ENCODE data around the gene CCSAP.
"Not testable (repeated sequence)": the region's sequence is repeated elsewhere in the genome, so short reads cannot be mapped to it uniquely, and the experiment has no call there.

CCSAP gene

DNA sequence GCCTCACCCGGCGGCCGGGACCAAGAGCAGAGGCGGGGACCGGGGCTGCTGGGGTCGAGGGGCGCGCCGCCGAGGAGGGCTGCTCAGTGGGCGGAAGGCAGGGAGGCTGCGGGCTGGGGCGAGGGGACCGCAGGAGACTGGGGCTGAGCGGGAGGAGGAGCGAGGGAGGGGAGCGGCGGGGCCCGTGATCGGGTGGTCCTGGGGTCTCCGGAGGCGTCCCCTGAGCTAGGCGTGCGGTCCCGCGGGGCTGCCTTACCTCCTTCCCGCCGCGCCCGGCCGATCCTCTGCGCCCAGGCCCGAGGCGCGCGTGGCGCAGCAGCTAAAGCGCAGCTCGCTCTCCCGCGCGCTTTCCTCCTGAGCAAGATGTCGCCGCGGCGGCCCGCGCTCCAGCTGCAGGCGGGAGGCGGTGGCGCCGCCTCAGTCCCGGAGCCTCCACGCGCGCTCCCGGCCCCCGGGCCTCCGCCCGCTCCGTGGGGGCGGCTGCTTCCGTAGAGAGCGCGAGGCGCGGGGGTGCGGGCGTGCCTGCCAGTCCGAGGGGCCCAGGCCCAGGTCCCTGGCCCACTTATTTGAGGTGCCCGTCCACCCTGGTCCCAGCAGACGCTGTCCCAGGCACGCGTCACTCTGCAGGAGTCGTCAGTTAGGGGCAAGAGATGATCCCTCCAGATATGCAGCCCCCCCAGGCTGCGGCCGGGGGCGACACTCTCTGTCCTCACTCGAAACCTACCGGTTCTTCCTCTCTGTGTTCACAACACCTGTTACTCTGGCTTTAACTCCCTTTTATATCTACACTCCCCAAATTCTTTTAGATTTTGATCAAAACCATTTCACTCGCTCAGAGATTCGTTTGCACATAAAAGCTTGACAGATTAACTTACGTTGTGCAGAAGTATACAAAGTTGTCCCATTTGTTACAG lies at the start of gene CCSAP:
Gene CCSAP, minus strand, starts transcription at position 392 of the 914 bp plus-strand sequence. CDS start 582 bp downstream, outside the sequence.
- peak; percentile 76 for DNase-seq

- no peak for DNase-seq
Observed at GRCh38 chr1:229390130-229390529, 47.3 kb upstream of the CCSAP start.

- no peak for DNase-seq
Observed at GRCh38 chr1:229388897-229389580, 46.2 kb upstream of the CCSAP start.

GRCh38 chr1:229385853-229386456 lies 43.1 kb upstream of the CCSAP start:
- no peak for DNase-seq

- no peak for DNase-seq
Observed at GRCh38 chr1:229384822-229385221, 42.0 kb upstream of the CCSAP start.

DNA sequence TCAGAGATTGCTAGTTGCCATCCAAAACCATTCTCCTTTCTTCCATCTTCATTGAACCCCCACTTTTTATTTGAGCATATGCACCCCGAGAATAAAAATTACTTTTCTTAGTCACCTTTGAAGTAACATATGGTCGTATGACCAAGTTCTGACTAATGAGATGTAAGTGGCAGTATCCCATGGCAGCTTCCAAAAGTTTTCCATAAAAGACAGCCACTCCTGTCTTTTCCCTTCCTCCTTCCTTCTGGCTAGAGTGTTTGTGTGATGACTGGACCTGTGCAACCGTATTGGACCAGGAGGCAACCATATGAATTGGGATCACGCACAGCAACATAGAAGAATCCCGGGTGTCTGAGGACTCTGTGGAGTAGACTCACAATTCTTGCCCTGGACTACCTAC lies 41.1 kb upstream of the CCSAP start:
- DNase-seq: no peak

DNA sequence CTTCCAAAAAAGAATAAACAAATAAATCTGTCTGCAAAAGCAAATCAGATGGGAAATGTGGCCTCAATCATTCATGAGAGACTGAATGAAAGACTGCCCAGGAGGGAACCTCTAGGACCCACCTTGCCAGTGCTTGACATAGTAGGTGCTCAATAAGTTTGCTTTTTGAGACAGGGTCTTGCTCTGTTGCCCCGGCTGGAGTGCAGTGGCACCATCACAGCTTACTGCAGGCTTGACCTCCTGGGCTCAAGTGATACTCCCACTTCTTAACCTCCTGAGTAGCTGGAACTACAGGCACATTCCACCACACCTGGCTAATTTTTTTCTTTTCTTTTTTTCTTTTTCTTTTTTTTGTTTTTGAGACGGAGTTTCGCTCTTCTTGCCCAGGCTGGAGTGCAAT lies 40.3 kb upstream of the CCSAP start:
- DNase-seq: no peak

DNA sequence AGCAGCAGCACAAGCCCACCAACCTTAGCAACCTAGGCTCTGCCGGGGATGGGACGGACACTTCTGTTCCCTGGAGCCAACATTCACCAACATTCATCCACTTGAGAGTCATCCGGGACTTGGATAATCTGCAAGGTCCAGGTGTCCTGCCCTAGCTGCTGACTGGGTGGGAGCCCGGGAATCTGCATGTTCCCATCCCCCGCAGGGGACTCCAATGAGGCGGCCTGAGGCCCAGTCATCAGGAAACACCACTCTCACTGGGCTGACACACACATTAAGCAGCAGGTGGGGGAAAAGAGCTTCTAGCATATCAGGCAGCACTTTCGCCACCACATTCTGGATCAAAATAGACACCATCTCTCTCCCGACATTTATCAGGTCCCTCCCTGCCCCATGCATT lies 38.4 kb upstream of the CCSAP start:
- no peak for DNase-seq

DNA sequence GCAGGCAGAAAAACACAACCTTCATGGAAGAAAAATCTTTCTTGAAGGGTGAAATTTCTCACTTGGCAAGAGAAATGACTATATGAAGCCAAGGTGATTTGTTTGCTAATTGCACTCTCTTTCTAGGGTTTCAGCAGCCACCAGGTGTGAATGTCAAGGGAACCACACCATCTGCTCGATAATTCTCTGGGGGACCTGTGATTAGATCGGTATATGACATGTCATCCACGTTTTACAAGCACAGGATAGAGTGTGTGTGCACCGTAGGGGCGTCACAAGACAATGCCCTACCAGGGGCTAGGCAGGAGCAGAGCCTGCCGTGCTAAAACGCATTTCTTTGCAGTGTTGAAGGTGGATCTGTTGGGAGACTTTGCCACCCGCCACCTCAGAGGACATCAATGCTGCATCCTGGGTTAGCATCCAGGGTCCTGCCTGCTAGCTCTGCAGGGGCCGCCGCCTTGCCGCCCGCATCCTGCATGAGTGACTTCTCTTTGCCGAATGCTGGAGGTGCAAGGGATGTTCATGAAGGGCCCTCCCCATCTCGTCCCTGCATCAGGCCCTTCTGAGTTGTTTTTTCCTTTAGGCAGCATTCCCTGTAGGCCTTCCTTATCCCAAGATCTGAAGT lies 37.8 kb upstream of the CCSAP start:
- DNase-seq: no peak

DNA sequence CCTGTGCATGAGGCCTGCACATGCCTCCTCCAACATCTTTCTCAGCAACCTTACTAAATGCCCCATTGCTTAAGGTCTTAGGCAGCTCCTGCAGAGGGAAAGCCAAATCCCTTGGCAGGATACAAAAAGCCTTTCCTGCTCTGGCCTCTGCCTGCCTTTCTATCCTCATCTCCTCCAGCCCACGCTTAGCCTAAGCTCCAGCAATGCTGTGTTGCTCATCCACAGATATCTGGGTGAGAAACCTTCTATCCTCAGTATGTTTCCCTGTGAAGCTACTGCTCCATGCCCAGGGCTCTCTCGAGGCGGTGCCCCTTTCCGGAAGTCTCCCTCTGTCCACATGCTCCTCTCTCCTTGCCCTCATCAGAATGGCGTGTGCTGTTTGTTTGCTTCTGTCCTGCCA lies 37.0 kb upstream of the CCSAP start:
- DNase-seq: no peak

DNA sequence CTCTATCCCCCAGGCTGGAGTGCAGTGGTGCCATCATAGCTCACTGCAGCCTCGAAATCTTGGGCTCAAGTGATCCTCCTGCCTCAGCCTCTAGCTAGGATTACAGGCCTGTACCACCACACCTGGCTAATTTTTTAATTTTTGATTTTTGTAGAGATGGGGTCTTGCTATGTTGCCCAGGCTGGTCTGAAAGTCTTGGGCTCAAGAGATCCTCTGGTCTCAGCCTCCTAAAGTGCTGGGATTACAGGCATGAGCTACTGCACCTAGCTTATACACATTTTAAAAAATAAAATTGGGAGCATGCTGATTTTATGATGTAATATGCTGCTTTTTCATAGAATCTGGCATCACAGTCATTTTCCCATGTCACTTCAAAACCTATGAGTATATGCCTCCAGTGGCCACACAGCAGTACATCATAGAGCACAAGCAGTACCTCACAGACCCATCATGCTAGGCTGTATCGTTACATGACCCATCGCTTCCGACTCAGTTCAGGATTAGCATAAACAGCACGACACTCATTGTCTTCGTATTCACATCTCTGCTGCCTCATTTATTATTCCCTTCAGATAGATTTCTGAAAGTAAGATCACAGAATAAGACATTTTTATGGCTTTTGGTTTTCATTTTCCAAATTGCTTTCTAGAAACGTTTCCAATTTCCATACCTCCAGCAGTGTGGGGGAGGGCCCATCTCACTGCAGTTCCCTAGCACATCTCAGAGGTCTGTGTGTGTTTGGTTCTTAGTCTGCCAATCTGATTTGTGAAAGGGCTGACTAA lies 35.9 kb upstream of the CCSAP start:
- DNase-seq: no peak

DNA sequence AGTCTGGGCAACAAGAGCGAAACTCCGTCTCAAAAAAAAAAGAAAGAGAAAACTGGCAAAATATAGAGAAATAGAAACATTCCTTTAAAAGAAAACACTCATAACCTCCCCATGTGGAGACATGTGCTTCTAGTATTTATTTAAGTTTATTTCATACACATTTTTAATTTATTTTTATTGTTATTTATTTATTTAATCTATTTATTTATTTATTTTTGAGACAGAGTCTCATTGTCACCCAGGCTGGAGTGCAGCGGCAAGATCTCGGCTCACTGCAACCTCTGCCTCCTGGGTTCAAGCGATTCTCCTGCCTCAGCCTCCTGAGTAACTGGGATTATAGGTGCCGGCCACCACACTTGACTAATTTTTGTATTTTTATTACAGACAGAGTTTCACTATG lies 35.2 kb upstream of the CCSAP start:
- not testable (repeated sequence) for DNase-seq

DNA sequence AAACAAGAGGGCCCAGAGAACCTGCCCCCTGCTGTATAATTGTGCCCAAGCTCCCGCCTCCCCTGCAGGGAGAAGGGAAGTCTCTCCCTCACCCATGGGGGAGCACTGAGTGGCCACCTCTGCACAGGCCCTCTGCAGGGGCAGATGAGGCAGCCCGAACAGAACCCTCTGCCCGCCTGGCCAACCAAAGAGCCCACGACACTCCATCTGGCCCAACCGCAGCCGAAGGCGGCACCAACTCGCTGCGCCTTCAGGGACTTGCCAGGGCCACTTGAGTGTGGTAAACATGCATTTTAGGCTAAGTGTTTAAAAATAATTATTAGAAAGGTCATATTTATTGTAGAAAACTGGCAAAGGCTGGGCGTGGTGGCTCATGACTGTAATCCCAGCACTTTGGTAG lies 34.6 kb upstream of the CCSAP start:
- no peak for DNase-seq

- no peak for DNase-seq
Observed at GRCh38 chr1:229376521-229376920, 33.7 kb upstream of the CCSAP start.

GRCh38 chr1:229374485-229374884 lies 31.6 kb upstream of the CCSAP start:
- DNase-seq: no peak

DNA sequence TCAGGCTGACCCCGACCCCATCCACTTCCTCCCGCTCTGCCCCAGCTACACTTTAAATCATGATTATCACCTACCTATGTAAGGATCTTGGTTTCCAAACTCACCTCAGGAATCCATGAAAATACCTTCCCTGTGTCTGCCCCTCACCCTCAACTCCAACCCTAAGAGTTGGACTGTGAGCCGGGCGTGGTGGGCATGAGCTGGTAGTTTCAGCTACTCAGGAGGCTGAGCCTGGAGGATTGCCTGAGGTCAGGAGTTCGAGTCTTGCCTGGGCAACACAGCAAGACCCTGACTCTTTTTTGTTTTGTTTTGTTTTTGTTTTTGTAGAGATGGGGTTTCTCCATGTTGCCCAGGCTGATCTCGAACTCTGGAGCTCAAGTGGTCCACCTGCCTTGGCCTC lies 30.5 kb upstream of the CCSAP start:
- no peak for DNase-seq

DNA sequence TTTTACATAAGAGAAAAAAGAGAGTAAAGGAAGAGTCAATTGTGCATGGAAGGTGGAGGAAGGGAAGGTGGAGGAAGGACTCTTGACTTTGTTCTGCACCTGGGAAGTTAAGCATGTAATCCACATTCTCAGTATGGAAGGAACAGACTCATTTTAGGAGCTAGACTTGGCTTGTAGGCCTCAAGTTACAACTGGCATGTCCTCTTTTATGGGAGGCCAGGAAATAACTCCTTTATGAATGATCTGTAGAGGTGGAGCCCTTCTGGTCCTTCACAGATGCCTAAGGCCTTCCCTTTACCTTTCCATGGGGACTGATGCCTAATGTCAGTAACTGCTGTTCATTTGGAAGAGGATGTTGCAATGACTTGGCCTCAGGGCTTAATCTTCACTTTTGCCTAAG lies 29.4 kb upstream of the CCSAP start:
- no peak for DNase-seq

- no peak for DNase-seq
Observed at GRCh38 chr1:229371624-229372023, 28.8 kb upstream of the CCSAP start.

DNA sequence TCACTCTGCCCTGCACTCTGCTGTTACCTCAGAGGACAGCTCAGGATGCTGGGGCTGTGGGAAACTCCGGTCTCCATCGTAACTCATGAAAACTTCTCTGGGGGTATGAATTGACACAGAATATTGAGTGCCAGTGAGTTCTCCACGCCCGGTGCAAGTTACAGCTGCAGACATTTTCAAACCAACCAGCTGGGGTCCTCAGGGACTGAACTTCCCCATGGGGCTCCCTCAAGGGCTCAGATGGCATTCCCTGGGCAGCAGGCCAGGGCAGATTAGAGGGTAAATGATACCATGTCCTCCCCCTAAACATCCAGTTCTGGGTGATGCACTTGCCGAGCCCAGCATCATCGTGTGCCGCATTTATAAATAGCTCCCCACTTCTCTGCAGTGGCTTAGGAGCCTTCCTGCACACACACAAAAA lies 27.8 kb upstream of the CCSAP start:
- peak; percentile 17 for DNase-seq

DNA sequence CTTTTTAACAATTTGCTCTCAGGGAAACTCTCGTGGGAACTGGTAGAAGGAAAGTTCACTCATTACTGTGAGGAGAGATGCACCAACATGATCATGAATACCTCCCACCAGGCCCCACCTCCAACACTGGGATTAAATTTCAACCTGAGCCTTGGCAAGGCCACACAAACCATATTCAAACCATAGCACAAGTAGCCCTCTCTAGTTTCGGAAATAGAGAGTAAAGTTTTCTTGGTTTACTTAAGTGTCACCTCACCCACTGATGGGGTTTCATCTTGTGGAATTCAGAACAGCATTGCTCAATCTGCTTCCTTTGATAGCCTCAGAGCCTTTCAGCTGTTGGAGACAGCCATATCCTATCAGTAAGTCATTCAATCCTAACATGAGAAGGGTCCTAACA lies 25.5 kb upstream of the CCSAP start:
- no peak for DNase-seq

DNA sequence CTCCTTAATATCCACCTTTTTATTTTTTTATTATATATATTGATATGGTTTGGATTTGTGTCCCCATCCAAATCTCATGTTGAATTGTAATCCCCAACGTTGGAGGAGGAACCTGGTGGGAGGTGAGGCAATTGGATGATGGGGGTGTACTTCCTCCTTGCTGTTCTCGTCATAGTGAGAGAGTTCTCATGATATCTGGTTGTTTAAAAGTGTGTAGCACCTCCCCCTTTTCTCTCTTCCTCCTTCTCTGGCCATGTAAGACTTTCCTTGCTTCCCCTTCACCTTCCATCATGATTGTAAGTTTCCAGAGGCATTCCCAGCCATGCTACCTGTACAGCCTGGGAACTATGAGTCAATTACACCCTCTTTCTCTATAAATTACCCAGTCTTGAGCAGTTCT lies 22.7 kb upstream of the CCSAP start:
- DNase-seq: no peak

Data from activated CD8-positive, alpha-beta memory T cell treated with anti-CD3 and anti-CD28 coated beads, Interleukin-2, amount 50 U/mL, for 48 hours (primary cell).